Activated CD4-positive, alpha-beta memory T cell treated with anti-CD3 and anti-CD28 coated beads, Interleukin-2, amount 10 ng/mL, durations not matched to agents 7 days and 5 days (primary cell): ENCODE data around the gene KCNK4. TPM values are rescaled to one million over a fixed set of nuclear protein-coding genes. Genes with fewer than 3 reads are reported as not detected.

Source experiments
- CTCF ChIA-PET: fragments of 350-600 bp; sonication (Branson Sonifier 250); formaldehyde crosslinking; loops from one replicate; lab custom pipeline; 2021; ENCODE audit warnings: antibody characterized with exemption, inconsistent platforms; lab: Charles Lee
- POLR2A ChIA-PET: fragments of 350-600 bp; sonication (Branson Sonifier 250); formaldehyde crosslinking; loops from one replicate; lab custom pipeline; 2021; ENCODE audit warnings: antibody characterized with exemption; lab: Charles Lee
- DNase-seq: peaks from one replicate; pipeline ENCODE4 v3.0.0-alpha.2; 2020
- H3K27ac Mint-ChIP-seq: one replicate; pipeline ENCODE4 v1.8.0; 2021; ENCODE audit warnings: mild to moderate bottlenecking, mixed read lengths
- H3K27me3 Mint-ChIP-seq: one replicate; pipeline ENCODE4 v1.8.0; 2021; ENCODE audit warnings: mixed read lengths
- H3K36me3 Mint-ChIP-seq: one replicate; pipeline ENCODE4 v1.8.0; 2021; ENCODE audit warnings: low read depth, mixed read lengths
- H3K4me1 Mint-ChIP-seq: one replicate; pipeline ENCODE4 v1.8.0; 2021; ENCODE audit warnings: mixed read lengths
- H3K4me3 Mint-ChIP-seq: one replicate; pipeline ENCODE4 v1.8.0; 2021; ENCODE audit warnings: mild to moderate bottlenecking, mixed read lengths
- H3K9me3 Mint-ChIP-seq: one replicate; pipeline ENCODE4 v1.8.0; 2021; ENCODE audit warnings: mixed read lengths
- total RNA-seq, 2 experiments: library from RNA; stranded (reverse); gene quantifications; one replicate each; pipeline ENCODE4 v1.2.3, GENCODE V29; 2021

KCNK4 gene
- total RNA-seq, 2 experiments from 2014 or later, result 0.15 TPM; not detected in 1

DNA sequence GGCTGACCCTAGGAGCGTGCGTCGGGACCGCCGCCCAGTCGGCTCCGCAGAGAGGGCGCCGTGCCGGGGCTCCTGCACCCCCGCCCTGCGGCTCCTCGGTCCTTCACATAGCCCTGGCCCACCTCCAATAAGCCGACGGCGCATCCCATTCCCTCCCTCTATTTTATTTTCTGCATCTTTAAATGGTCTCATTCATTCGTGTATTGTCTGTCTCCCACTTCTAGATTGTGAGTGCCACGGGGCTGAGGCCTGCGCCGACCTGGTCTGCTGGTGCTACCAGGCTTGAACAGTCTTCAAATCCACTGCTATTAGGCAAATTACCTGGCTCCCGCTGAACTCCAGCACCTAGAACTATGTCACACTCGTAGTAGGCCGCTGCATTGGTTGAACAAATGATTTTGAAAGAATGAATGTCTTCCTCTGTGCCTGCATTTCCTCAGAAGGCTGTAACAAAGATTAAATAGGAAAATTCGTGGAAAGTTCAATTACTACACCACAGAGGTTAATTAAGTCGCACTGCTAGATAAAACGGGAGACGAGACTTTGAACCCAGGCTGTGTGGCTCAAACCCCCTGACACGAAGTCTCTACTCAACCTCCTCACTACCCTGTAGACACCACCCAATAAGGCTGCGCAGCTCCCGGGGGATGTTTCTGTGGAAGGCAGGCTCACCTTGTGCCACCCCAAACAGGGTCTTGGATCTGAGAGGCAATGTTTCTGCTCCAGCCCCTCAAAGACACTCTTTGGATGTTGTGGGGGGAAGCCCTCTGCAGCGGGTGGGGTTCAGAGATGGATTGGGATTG is 43.2 kb upstream of the KCNK4 start:
- POLR2A ChIA-PET, result interaction anchor here (0.7 to 11.2 kb wide), 7 partner anchors 10 to 70 kb away, joined by 3 to 131 read pairs (median 19); partner anchors contain the start of genes ESRRA, FERMT3, NUDT22 and PRDX5
- Mint-ChIP-seq H3K9me3 (no peaks in the 10 kb centered on the region), H3K4me1 (peaks cover 48% of the 10 kb centered on the region), H3K36me3 (peaks cover 13% of the 10 kb centered on the region), H3K4me3 (peak overlapping the region; percentile 62), H3K27ac (no peak overlapping the region), H3K27me3 (peaks cover 3% of the 10 kb centered on the region)
- DNase-seq, result no peak
- CTCF ChIA-PET, result interaction anchor here (1.5 to 4.7 kb wide), 2 partner anchors 21 to 42 kb away, joined by 4 to 34 read pairs; partner anchors contain the start of gene FERMT3

DNA sequence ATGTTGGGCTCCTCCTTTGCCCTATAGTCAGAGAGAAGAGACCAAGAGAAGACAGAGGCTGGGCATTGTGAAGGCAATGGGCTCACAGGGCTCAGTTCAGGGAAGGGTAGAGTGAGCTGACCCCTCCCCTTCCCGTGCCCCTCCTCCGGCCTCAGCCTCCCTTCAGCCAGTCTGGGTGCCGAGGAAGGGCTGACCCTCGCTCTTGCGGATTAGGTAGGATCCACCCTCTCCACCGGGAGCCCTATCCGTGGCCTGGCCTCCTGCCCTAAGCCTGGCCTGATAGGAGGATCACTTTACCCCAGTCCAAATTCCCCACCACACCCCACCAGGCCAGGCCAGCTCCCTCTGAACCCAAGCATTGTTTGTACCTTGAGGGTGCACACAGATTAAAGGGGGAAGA is 42.5 kb upstream of the KCNK4 start:
- H3K27ac Mint-ChIP-seq, result no peak overlapping the region
- peaks cover 8% of the 10 kb centered on the region for H3K36me3 Mint-ChIP-seq
- DNase-seq, result no peak
- no peak overlapping the region for H3K4me3 Mint-ChIP-seq
- peaks cover 3% of the 10 kb centered on the region for H3K27me3 Mint-ChIP-seq
- no peaks in the 10 kb centered on the region for H3K9me3 Mint-ChIP-seq
- CTCF ChIA-PET, result interaction anchor here (2.5 to 4.7 kb wide), 2 partner anchors 43 to 53 kb away, joined by 16 to 34 read pairs; partner anchors contain the start of gene FERMT3
- POLR2A ChIA-PET, result interaction anchor here (0.7 to 11.2 kb wide), 3 partner anchors 10 to 43 kb away, joined by 3 to 131 read pairs (median 107); partner anchors contain the start of gene FERMT3
- peaks cover 45% of the 10 kb centered on the region for H3K4me1 Mint-ChIP-seq

DNA sequence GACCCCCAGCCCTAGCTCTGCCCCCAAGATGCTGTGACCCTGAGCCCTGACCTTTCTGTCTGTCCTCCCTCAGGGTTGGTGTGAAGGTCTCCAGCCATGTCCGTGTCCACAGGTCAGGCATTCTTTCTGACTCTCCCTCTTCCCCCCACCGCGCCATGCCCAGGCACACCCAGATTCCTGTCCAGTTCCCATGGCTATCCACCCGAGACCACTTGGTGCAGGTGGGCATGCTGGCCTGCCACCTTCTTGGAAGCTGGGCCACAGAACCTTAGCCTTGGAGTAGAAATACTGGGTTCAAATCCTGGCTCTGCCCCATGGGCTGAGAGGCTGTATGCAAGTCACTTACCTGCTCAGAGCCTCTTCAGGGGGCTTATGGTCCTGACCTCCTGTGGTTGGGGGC is 42.1 kb upstream of the KCNK4 start:
- peaks cover 45% of the 10 kb centered on the region for H3K4me1 Mint-ChIP-seq
- no peak for DNase-seq
- ChIA-PET CTCF (interaction anchor here (2.0 to 4.7 kb wide), 4 partner anchors 8 to 52 kb away, joined by 16 to 34 read pairs (median 24); partner anchors contain the start of genes FERMT3 and FKBP2), POLR2A (interaction anchor here (0.7 to 11.2 kb wide), 4 partner anchors 8 to 43 kb away, joined by 3 to 131 read pairs (median 58); partner anchors contain the start of genes FERMT3 and FKBP2)
- H3K36me3 Mint-ChIP-seq, result peaks cover 3% of the 10 kb centered on the region
- no peaks in the 10 kb centered on the region for H3K9me3 Mint-ChIP-seq
- no peak overlapping the region for H3K4me3 Mint-ChIP-seq
- H3K27me3 Mint-ChIP-seq, result peaks cover 3% of the 10 kb centered on the region
- no peak overlapping the region for H3K27ac Mint-ChIP-seq

DNA sequence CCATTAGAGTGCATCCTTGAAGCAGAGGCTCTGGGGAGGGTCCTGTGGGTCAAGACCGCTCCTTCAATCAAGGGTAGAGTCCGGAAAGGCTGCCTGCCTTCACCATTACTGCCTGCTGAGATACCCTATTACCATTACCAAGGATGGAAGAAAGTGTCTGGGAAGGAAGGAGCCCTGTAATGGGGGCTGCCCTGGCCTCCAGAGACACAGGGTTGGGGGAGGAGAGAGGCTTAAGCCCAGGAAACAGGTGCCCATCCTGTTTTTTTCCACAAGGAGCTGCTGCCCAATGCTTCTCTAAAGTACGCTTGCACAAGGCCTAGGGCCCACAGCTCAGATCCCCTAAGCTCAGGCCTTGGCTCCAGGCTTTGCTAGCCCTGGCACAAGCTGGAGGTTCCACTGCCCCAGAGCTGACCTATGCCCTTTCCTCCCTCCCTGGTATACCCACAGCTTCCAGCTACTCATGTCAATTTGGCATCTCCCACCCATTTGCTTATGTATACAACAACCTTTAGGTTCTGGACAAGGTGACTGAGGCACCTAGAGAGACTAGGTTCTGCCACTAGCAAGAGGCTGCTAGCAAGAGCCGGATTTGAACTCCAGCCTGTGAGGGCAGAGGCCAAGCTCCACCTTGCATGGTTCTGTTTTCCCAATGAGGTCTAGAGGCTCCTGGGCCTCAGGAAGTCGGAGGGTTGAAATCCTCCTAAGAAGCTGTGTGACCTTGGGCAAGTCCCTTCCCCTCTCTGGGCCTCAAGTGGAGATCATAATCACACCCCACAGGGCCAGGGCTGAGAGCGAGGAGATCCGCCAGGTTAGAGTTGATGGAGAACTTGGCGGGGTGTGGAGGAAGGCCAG is 41.3 kb upstream of the KCNK4 start:
- Mint-ChIP-seq H3K27me3 (peaks cover 3% of the 10 kb centered on the region), H3K4me3 (peak overlapping the region; percentile 20), H3K4me1 (peaks cover 41% of the 10 kb centered on the region), H3K9me3 (no peaks in the 10 kb centered on the region), H3K36me3 (no peaks in the 10 kb centered on the region), H3K27ac (no peak overlapping the region)
- DNase-seq, result no peak
- ChIA-PET POLR2A (interaction anchor here (0.6 to 11.2 kb wide), 9 partner anchors 8 to 1713 kb away, joined by 3 to 131 read pairs (median 10); partner anchors contain the start of genes FERMT3, FKBP2, PRDX5 and STIP1), CTCF (interaction anchor here (1.1 to 4.7 kb wide), 12 partner anchors 8 to 82 kb away, joined by 3 to 34 read pairs (median 8); partner anchors contain the start of genes ESRRA, FERMT3, FKBP2 and GPR137)

DNA sequence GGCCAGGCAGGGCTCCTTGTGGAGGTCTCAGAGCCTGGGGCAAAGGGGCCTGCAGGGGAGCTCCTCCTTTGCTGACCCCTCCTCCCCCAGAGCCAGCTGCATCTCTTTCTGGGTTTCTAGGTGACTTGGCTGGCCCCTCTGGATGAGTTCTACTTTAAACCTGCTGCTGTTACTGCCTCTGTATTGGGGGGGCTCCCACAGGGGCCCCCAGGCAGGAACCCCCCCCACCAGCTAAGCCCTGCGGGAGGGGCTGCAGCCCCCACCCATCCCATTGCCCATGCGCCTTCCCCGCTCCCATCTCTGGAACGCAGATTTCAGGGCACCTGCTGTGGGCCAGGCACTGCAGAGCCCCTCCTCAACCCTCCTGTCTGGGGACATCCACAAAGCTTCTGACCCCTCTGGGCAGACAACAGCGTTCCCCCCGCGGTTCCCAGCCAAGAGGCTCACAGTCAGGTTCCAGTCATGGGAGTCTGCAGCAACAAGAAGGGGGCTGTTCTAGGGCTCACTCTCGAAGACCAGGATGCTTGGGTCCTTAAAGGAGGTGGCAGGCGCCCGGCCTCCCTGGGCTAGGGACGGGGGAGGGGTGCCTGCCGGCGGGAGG is 40.6 kb upstream of the KCNK4 start:
- DNase-seq, result no peak
- Mint-ChIP-seq H3K4me3 (peak overlapping the region; percentile 77), H3K9me3 (no peaks in the 10 kb centered on the region), H3K36me3 (no peaks in the 10 kb centered on the region), H3K27me3 (peaks cover 3% of the 10 kb centered on the region), H3K27ac (no peak overlapping the region), H3K4me1 (peaks cover 36% of the 10 kb centered on the region)
- ChIA-PET CTCF (interaction anchor here (0.6 to 4.7 kb wide), 14 partner anchors 9 to 1845 kb away, joined by 3 to 34 read pairs (median 6); partner anchors contain the start of genes ESRRA, FERMT3, FKBP2 and GPR137), POLR2A (interaction anchor here (0.9 to 11.2 kb wide), 11 partner anchors 9 to 495 kb away, joined by 3 to 131 read pairs (median 8); partner anchors contain the start of genes BAD, FERMT3, FKBP2 and PRDX5)

DNA sequence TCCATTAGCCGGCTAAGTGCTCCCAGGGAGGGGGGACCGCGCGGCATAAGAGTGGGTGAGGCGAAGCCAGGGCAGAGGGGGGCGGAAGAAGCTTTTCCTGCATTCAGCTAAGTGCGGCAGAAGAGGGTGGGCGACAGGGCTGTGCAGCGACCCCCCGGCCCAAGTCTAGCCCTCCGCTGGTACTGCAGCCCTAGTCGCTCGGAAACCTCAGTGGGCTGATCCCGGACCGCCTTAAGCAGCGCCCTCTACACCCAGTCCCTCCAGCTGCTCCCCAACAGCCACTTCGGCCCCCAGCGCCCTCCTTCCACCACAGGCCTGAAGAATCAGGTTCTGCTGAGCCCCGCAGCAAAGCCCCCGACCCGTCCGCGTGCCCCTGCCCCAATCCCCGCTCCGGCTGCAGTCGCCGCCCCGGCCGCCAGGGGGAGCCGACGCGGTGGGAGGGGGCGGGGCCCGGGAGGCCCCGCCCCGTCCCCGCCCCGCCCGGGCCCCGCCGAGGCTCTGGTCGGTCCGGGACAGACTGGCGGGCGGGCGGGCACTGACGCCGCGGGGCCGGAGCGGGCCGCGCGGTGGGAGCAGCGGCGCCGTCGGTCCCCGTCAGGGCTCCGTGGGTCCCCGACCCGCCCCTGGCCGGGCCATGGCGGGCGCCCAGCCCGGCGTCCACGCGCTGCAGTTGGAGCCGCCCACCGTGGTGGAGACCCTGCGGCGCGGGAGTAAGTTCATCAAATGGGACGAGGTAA is 39.9 kb upstream of the KCNK4 start, which contains the start of gene PLCB3:
Gene PLCB3, plus strand, starts transcription at position 515 of the 737 bp plus-strand sequence. Its CDS starts 120 bp downstream, at position 635.
- Mint-ChIP-seq H3K4me1 (peaks cover 33% of the 10 kb centered on the region), H3K36me3 (no peaks in the 10 kb centered on the region), H3K4me3 (peak within 1 kb of the TSS; percentile 83), H3K27ac (peak within 1 kb of the TSS; percentile 19), H3K9me3 (no peaks in the 10 kb centered on the region), H3K27me3 (peaks cover 3% of the 10 kb centered on the region)
- DNase-seq, result peak; percentile 73
- CTCF ChIA-PET, result interaction anchor here (0.6 to 4.7 kb wide), 16 partner anchors 10 to 1845 kb away, joined by 3 to 34 read pairs (median 6); partner anchors contain the start of genes ESRRA, FERMT3, FKBP2 and NUDT22
- POLR2A ChIA-PET, result interaction anchor here (1.5 to 11.2 kb wide), 8 partner anchors 11 to 66 kb away, joined by 3 to 131 read pairs (median 10); partner anchors contain the start of genes BAD, FERMT3 and STIP1

DNA sequence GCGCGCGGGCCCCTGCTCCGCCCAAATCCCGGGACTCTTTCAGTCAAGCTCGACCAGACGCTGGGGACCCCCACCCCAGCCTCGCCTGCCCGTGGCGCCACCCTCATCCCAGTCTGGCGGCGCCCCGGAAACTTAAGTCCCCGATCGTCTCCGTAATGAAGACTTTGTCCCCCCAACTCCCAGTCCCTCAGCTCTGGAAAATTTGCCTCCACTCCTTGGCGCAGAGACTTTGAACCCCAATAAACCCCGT is 39.4 kb upstream of the KCNK4 start:
- CTCF ChIA-PET, result interaction anchor here (0.7 to 4.7 kb wide), 9 partner anchors 10 to 65 kb away, joined by 3 to 34 read pairs (median 6); partner anchors contain the start of genes FERMT3, FKBP2, NUDT22 and TRPT1
- Mint-ChIP-seq H3K27ac (peak overlapping the region; percentile 19), H3K4me1 (peaks cover 33% of the 10 kb centered on the region), H3K4me3 (peak overlapping the region; percentile 83), H3K27me3 (peaks cover 3% of the 10 kb centered on the region), H3K36me3 (peaks cover 2% of the 10 kb centered on the region), H3K9me3 (no peaks in the 10 kb centered on the region)
- POLR2A ChIA-PET, result interaction anchor here (1.0 to 11.2 kb wide), 9 partner anchors 10 to 66 kb away, joined by 3 to 131 read pairs (median 8); partner anchors contain the start of genes BAD, FERMT3 and STIP1
- no peak for DNase-seq

DNA sequence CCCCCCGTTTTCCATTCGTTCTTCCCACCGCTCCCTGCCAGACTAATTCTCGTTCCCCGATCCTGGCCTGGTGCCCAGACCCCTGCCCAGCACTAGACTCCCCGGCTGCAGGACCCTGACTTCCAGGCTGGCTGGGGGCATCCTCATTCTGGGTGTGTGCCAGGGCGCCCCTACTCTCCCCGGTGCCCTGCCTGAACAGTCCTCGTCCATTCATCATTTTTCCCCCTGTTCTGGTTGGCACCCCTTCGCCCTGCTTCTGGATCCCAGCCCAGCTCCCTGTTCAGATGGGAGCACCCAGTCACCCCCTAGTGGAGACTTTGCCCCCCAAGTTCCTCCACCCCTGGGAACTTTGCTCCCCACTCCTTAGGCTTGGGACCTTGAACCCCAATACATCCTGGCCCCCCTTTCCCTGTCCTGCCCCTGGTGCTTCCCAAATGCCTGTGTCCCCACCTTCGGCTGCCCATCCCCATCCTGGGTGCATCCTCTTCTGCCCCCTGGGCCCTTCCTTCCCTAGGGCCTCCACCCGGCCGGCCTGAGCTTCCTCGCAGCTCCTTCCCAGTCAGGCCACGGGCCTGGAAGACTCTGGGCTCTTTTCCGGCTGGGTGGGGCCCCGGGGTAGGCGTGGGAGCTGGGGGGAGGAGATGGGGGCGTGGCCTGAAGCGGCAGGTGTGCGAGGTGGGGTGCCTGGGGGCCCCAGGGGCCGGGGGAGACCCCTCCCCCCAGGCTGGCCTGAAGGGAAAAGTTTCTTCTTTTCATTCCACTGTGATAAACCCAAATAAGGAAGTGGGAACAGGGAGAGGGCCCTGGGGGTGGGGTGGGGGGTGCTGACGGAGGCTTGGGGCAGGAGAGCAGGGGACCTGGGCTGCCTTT is 38.9 kb upstream of the KCNK4 start:
- CTCF ChIA-PET, result interaction anchor here (0.7 to 4.7 kb wide), 8 partner anchors 11 to 65 kb away, joined by 3 to 34 read pairs (median 6); partner anchors contain the start of genes FERMT3, FKBP2, NUDT22 and TRPT1

DNA sequence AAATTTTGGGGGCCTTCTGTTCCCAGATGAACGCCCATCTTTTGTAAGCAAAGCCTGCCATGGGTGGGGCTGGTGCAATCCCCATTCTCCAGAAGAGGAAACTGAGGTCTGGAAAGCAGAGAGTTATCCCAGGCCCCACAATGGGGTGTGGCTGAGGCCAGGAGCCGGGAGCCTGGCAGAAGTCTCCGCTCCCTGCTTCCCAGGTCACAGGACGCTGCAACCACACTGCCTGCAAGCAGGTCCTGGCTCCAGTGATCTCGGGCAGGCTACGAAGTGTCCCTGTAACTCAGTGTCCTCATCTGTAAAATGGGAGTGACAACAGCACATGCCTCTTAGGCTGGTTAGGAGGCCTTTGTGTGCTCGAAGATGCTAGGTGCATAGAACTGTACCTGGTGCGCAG is 38.1 kb upstream of the KCNK4 start:
- POLR2A ChIA-PET, result interaction anchor here (0.7 to 11.2 kb wide), 6 partner anchors 12 to 67 kb away, joined by 4 to 131 read pairs (median 8); partner anchors contain the start of genes FERMT3, PRDX5 and STIP1
- Mint-ChIP-seq H3K9me3 (no peaks in the 10 kb centered on the region), H3K4me3 (peak overlapping the region; percentile 30), H3K27me3 (peaks cover 3% of the 10 kb centered on the region), H3K36me3 (peaks cover 5% of the 10 kb centered on the region), H3K4me1 (peaks cover 25% of the 10 kb centered on the region), H3K27ac (no peak overlapping the region)
- CTCF ChIA-PET, result interaction anchor here (1.6 to 4.7 kb wide), 2 partner anchors 16 to 48 kb away, joined by 9 to 34 read pairs; partner anchors contain the start of gene FERMT3
- no peak for DNase-seq

More for the DNA sequence above, 38.9 kb upstream of the KCNK4 start:
- Mint-ChIP-seq H3K4me3 (peak overlapping the region; percentile 83), H3K36me3 (peaks cover 2% of the 10 kb centered on the region), H3K9me3 (no peaks in the 10 kb centered on the region), H3K27ac (peak overlapping the region; percentile 19), H3K27me3 (peaks cover 3% of the 10 kb centered on the region), H3K4me1 (peaks cover 29% of the 10 kb centered on the region)
- POLR2A ChIA-PET, result interaction anchor here (1.0 to 11.2 kb wide), 9 partner anchors 9 to 67 kb away, joined by 3 to 131 read pairs (median 8); partner anchors contain the start of genes BAD, FERMT3 and STIP1
- no peak for DNase-seq

DNA sequence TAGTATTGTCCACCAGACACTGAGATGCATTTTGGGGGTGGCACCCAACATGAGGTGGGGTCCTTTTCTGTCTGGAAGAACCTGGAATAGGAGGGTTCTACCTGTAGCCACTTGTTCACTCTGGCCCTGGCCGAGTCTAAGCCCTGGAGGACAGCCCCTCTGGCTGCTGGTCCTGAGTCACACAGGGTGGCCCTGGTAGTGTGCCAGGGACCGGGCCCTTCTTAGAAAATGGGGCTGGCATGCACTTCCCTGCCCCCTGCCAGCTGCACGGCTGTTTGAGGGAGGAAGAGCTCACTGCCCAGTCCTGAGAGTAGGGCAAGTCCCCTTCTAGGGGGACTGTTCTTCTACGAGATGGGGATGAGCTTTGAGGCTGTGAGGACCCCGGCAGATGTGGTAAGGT is 37.6 kb upstream of the KCNK4 start:
- H3K27ac Mint-ChIP-seq, result no peak overlapping the region
- no peaks in the 10 kb centered on the region for H3K9me3 Mint-ChIP-seq
- ChIA-PET CTCF (no interaction called here), POLR2A (interaction anchor here (0.7 to 1.9 kb wide), 3 partner anchors 14 to 64 kb away, joined by 4 to 6 read pairs (median 6); partner anchors contain the start of gene PRDX5)
- peaks cover 5% of the 10 kb centered on the region for H3K36me3 Mint-ChIP-seq
- peaks cover 24% of the 10 kb centered on the region for H3K4me1 Mint-ChIP-seq
- DNase-seq, result no peak
- H3K4me3 Mint-ChIP-seq, result peak overlapping the region; percentile 30
- peaks cover 3% of the 10 kb centered on the region for H3K27me3 Mint-ChIP-seq
